Neural cell (in vitro differentiated cells): ENCODE data around the gene SORCS1.

ENCODE experiments used
- EP300 ChIP-seq: fragments of 450-650 bp; conservative IDR thresholded peaks from 2 replicates; pipeline ENCODE4 v1.6.1; 2014; ENCODE audit warnings: antibody characterized with exemption, mild to moderate bottlenecking, moderate library complexity; ENCODE audit not compliant: poor library complexity, severe bottlenecking
- EZH2 ChIP-seq: fragments of 200-600, 300-800 bp; shearing (Covaris generic), sonication (generic); IDR thresholded peaks from 2 replicates; pipeline ENCODE4 v1.6.1; 2014; ENCODE audit warnings: antibody characterized with exemption, low read length, borderline replicate concordance, mild to moderate bottlenecking; ENCODE audit not compliant: insufficient read depth, poor library complexity, severe bottlenecking
- POLR2AphosphoS5 ChIP-seq: IDR thresholded peaks from 2 replicates; pipeline ENCODE4 v1.6.1; 2012
- RAD21 ChIP-seq: fragments of 450-650 bp; conservative IDR thresholded peaks from 2 replicates; pipeline ENCODE4 v1.6.1; 2014; ENCODE audit warnings: antibody characterized with exemption, mild to moderate bottlenecking, moderate library complexity
- TAF1 ChIP-seq: IDR thresholded peaks from 2 replicates; pipeline ENCODE4 v1.6.1; 2012; ENCODE audit warnings: low read depth
- TF ChIP-seq, protein P1 (sequence below): fragments of 450-650 bp; IDR thresholded peaks from 2 replicates; pipeline ENCODE4 v1.5.1; 2014; ENCODE audit warnings: antibody characterized with exemption, mild to moderate bottlenecking, moderate library complexity; ENCODE audit not compliant: poor library complexity, severe bottlenecking

- TF ChIP-seq RAD21 (peak; percentile 58), POLR2AphosphoS5 (no peak), EP300 (no peak), EZH2 (no peak), TAF1 (no peak)
- TF ChIP-seq, protein P1, sequence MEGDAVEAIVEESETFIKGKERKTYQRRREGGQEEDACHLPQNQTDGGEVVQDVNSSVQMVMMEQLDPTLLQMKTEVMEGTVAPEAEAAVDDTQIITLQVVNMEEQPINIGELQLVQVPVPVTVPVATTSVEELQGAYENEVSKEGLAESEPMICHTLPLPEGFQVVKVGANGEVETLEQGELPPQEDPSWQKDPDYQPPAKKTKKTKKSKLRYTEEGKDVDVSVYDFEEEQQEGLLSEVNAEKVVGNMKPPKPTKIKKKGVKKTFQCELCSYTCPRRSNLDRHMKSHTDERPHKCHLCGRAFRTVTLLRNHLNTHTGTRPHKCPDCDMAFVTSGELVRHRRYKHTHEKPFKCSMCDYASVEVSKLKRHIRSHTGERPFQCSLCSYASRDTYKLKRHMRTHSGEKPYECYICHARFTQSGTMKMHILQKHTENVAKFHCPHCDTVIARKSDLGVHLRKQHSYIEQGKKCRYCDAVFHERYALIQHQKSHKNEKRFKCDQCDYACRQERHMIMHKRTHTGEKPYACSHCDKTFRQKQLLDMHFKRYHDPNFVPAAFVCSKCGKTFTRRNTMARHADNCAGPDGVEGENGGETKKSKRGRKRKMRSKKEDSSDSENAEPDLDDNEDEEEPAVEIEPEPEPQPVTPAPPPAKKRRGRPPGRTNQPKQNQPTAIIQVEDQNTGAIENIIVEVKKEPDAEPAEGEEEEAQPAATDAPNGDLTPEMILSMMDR = peak; percentile 58
These were observed 453.1 kb downstream of the SORCS1 start for GRCh38 chr10:106711313-106711906.
